NB4 (cell line): ENCODE results near the gene CHPF.

Experiments used
- DNase-seq: peaks from one replicate; pipeline ENCODE4 v3.0.0; 2010; ENCODE audit warnings: low read depth
- H3K4me3 ChIP-seq: one replicate; pipeline ENCODE4 v1.5.1; 2011; ENCODE audit warnings: mild to moderate bottlenecking, low read depth, low read length, moderate library complexity
- CTCF ChIP-seq: IDR thresholded peaks from one replicate; pipeline ENCODE4 v1.5.1; 2012; ENCODE audit warnings: low read depth, low read length
- MAX ChIP-seq: IDR thresholded peaks from 2 replicates; pipeline ENCODE4 v1.6.1; 2011; ENCODE audit warnings: low read depth, low read length
- MYC ChIP-seq: IDR thresholded peaks from 2 replicates; pipeline ENCODE4 v1.6.1; 2011; ENCODE audit warnings: low read depth, low read length
- POLR2A ChIP-seq: IDR thresholded peaks from 2 replicates; pipeline ENCODE4 v1.6.1; 2011; ENCODE audit warnings: mild to moderate bottlenecking; ENCODE audit not compliant: insufficient read length; ENCODE audit errors: extremely low read depth

Gene CHPF

GRCh38 chr2:219543596-219544358 is at the start of gene CHPF, which contains the start of gene TMEM198:
Gene CHPF, minus strand, starts transcription at chr2:219543809. Its CDS starts 271 bp downstream, at chr2:219543538.
Gene TMEM198, plus strand, starts transcription at chr2:219544028. Its CDS starts 700 bp downstream, at chr2:219544728.
- peak; percentile 99 for DNase-seq
- TF ChIP-seq POLR2A, result peak; percentile 65
- TF ChIP-seq MAX, result peak; percentile 59; the same call in 1 of the 2 replicates
- TF ChIP-seq MYC, result peak; percentile 67; the same call in 1 of the 2 replicates
- no peak for TF ChIP-seq CTCF
- H3K4me3 ChIP-seq, result peak within 1 kb of the TSS; percentile 46

GRCh38 chr2:219593154-219593553 is 49.5 kb upstream of the CHPF start:
- DNase-seq, result no peak
- TF ChIP-seq MYC (no peak), POLR2A (no peak), CTCF (no peak), MAX (no peak)
- H3K4me3 ChIP-seq, result no peak overlapping the region

- no peak for TF ChIP-seq CTCF
- TF ChIP-seq MAX, result no peak
- no peak for TF ChIP-seq MYC
- TF ChIP-seq POLR2A, result no peak
- no peak for DNase-seq
- no peak overlapping the region for H3K4me3 ChIP-seq
These were observed 49.1 kb upstream of the CHPF start for GRCh38 chr2:219592736-219593135.

GRCh38 chr2:219591091-219591490 is 47.5 kb upstream of the CHPF start:
- DNase-seq, result no peak
- H3K4me3 ChIP-seq, result no peak overlapping the region
- no peak for TF ChIP-seq CTCF
- no peak for TF ChIP-seq MAX
- no peak for TF ChIP-seq MYC
- no peak for TF ChIP-seq POLR2A

- no peak overlapping the region for H3K4me3 ChIP-seq
- DNase-seq, result no peak
- TF ChIP-seq POLR2A (no peak), CTCF (no peak), MYC (no peak), MAX (no peak)
These were observed 37.7 kb upstream of the CHPF start for GRCh38 chr2:219581346-219581745.
